HEK293 (cell line): ENCODE measurements around the gene EEFSEC.

Experiments used
- CTCF ChIA-PET: fragments of 350-600 bp; formaldehyde crosslinking; extraction: SDS; loops from one replicate; lab custom pipeline; 2021; ENCODE audit warnings: antibody characterized with exemption; lab: Yijun Ruan, JAX
- POLR2A ChIA-PET: fragments of 300-600 bp; formaldehyde crosslinking; extraction: SDS; loops from one replicate; lab custom pipeline; 2020; ENCODE audit warnings: antibody characterized with exemption, inconsistent platforms; lab: Yijun Ruan, JAX
- H3K27ac ChIP-seq: fragments of 200-500 bp; sonication (Bioruptor generic); 2 replicates; pipeline ENCODE4 v1.5.1; 2014; ENCODE audit warnings: low read depth, low read length, control low read depth, inconsistent platforms; ENCODE audit errors: extremely low read depth
- H3K36me3 ChIP-seq, 2 experiments: fragments of 200-500 bp in 1 of 2; sonication (Bioruptor generic) in 1 of 2; 1 replicate in 1 of 2; 2 replicates in 1 of 2; pipeline ENCODE4 v1.5.1; 2014 to 2017; ENCODE audit warnings: inconsistent platforms in 2 of 2, low read length in 2 of 2; ENCODE audit not compliant: control insufficient read depth in 2 of 2, insufficient read depth in 1 of 2
- H3K4me1 ChIP-seq: fragments of 200-500 bp; sonication (Bioruptor generic); 2 replicates; pipeline ENCODE4 v1.5.1; 2014; ENCODE audit warnings: mild to moderate bottlenecking, low read length, inconsistent platforms; ENCODE audit not compliant: control insufficient read depth, insufficient read depth
- H3K4me3 ChIP-seq: 2 replicates; pipeline ENCODE4 v1.5.1; 2011; ENCODE audit warnings: low read depth, mild to moderate bottlenecking, control low read depth, low read length, moderate library complexity
- H3K9me3 ChIP-seq: fragments of 200-500 bp; sonication (Bioruptor generic); 2 replicates; pipeline ENCODE4 v1.5.1; 2014; ENCODE audit warnings: low read depth, low read length, inconsistent platforms; ENCODE audit not compliant: control insufficient read depth, insufficient read depth
- BCL6B ChIP-seq: fragments of 450-650 bp; formaldehyde crosslinking; IDR thresholded peaks from 2 replicates; pipeline ENCODE4 v1.5.1; 2017; ENCODE audit warnings: missing biosample characterization, missing genetic modification characterization
- GLIS1 ChIP-seq: fragments of 450-650 bp; formaldehyde crosslinking; IDR thresholded peaks from 2 replicates; pipeline ENCODE4 v1.5.1; 2016; ENCODE audit warnings: missing biosample characterization, missing genetic modification characterization
- SALL2 ChIP-seq: fragments of 450-650 bp; formaldehyde crosslinking; IDR thresholded peaks from 2 replicates; pipeline ENCODE4 v1.5.0; 2017; ENCODE audit warnings: missing biosample characterization, mild to moderate bottlenecking, missing genetic modification characterization, borderline replicate concordance
- YY2 ChIP-seq: fragments of 450-650 bp; formaldehyde crosslinking; IDR thresholded peaks from 2 replicates; pipeline ENCODE4 v1.5.1; 2016; ENCODE audit warnings: missing biosample characterization, missing genetic modification characterization
- ZBTB10 ChIP-seq: fragments of 450-650 bp; formaldehyde crosslinking; IDR thresholded peaks from 2 replicates; pipeline ENCODE4 v1.5.1; 2016; ENCODE audit warnings: missing biosample characterization, missing genetic modification characterization
- ZNF155 ChIP-seq: fragments of 450-650 bp; formaldehyde crosslinking; IDR thresholded peaks from 2 replicates; pipeline ENCODE4 v1.5.1; 2016; ENCODE audit warnings: missing biosample characterization, missing genetic modification characterization
- ZNF23 ChIP-seq: fragments of 450-650 bp; formaldehyde crosslinking; IDR thresholded peaks from 2 replicates; pipeline ENCODE4 v1.5.1; 2016; ENCODE audit warnings: missing biosample characterization, missing genetic modification characterization, borderline replicate concordance
- ZNF391 ChIP-seq: fragments of 450-650 bp; formaldehyde crosslinking; IDR thresholded peaks from 2 replicates; pipeline ENCODE4 v1.5.1; 2016; ENCODE audit warnings: low read depth, missing biosample characterization, missing genetic modification characterization, borderline replicate concordance
- ZNF423 ChIP-seq: fragments of 450-650 bp; formaldehyde crosslinking; IDR thresholded peaks from 2 replicates; pipeline ENCODE4 v1.5.1; 2016; ENCODE audit warnings: missing biosample characterization, missing genetic modification characterization
- ZNF510 ChIP-seq: fragments of 450-650 bp; formaldehyde crosslinking; IDR thresholded peaks from 2 replicates; pipeline ENCODE4 v1.5.1; 2018; ENCODE audit warnings: mild to moderate bottlenecking, missing genetic modification characterization, missing biosample characterization; ENCODE audit not compliant: insufficient replicate concordance
- ZNF560 ChIP-seq: fragments of 450-650 bp; formaldehyde crosslinking; IDR thresholded peaks from 2 replicates; pipeline ENCODE4 v1.5.1; 2017; ENCODE audit warnings: missing biosample characterization, missing genetic modification characterization, borderline replicate concordance
- ZNF561 ChIP-seq: fragments of 450-650 bp; IDR thresholded peaks from 2 replicates; pipeline ENCODE4 v1.5.1; 2018; ENCODE audit warnings: missing biosample characterization, missing genetic modification characterization, borderline replicate concordance
- ZNF677 ChIP-seq: fragments of 450-650 bp; IDR thresholded peaks from 2 replicates; pipeline ENCODE4 v1.5.0; 2018; ENCODE audit warnings: missing biosample characterization, mild to moderate bottlenecking, missing genetic modification characterization, moderate library complexity
- ZNF777 ChIP-seq: fragments of 450-650 bp; formaldehyde crosslinking; IDR thresholded peaks from 2 replicates; pipeline ENCODE4 v1.5.1; 2017; ENCODE audit warnings: missing biosample characterization, missing genetic modification characterization, borderline replicate concordance
- TF ChIP-seq, protein P1 (sequence below): fragments of 450-650 bp; formaldehyde crosslinking; IDR thresholded peaks from 2 replicates; pipeline ENCODE4 v1.5.1; 2016; ENCODE audit warnings: missing biosample characterization, missing genetic modification characterization
- TF ChIP-seq, protein P2 (sequence below): fragments of 450-650 bp; formaldehyde crosslinking; IDR thresholded peaks from 2 replicates; pipeline ENCODE4 v1.5.1; 2016; ENCODE audit warnings: missing biosample characterization, missing genetic modification characterization
- TF ChIP-seq, protein P3 (sequence below): fragments of 450-650 bp; formaldehyde crosslinking; IDR thresholded peaks from 2 replicates; pipeline ENCODE4 v1.5.1; 2016; ENCODE audit warnings: missing biosample characterization, missing genetic modification characterization

Gene EEFSEC

DNA sequence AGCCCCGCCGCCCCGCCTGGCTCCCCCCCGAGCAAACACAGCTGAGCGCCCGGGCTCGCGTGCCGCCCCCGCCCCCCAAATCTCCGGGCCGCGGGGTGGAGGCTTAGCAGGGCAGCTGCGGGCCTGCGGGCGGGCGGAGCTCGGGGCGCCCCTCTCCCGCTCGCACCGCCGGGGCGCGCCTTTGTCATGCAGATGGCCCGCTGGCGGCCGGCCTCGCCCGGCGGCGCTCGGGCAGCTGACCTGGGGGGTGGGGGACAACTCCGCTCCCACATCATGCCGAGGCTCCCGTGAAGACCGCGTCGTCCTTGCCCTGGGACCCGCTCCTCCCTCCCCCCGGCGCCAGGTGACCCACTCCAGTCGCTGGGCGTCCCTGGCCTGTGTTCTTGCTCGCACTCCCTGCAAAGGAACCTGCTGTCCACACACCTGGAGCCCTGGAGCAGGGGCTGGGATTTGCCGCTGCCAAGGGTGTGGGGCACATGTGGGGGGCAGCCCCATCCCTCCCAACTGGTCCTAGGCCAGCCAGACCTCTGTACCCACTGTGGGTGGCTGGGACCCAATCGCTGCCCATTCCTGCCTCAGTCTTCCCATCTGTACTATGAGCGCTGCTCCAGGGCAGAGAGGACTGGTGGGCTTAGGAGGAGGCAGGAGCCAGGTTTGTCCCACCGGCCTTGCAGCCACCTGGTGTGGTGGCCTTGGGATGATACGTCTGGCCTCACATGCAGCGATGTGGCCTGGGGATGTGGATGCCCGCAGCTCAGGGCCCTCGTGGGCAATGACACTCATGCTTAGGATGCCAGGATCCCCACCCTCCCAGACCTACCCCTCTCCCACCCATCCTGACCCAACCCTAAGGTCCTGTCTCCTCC lies 279.9 kb downstream of the EEFSEC start (continued):
- TF ChIP-seq, protein P1, sequence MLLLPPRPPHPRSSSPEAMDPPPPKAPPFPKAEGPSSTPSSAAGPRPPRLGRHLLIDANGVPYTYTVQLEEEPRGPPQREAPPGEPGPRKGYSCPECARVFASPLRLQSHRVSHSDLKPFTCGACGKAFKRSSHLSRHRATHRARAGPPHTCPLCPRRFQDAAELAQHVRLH (tag by site-specific recombination) = no peak
- TF ChIP-seq GLIS1 (tag by site-specific recombination) = no peak
- no peak for TF ChIP-seq ZNF23
- TF ChIP-seq BCL6B (tag by site-specific recombination) = no peak

DNA sequence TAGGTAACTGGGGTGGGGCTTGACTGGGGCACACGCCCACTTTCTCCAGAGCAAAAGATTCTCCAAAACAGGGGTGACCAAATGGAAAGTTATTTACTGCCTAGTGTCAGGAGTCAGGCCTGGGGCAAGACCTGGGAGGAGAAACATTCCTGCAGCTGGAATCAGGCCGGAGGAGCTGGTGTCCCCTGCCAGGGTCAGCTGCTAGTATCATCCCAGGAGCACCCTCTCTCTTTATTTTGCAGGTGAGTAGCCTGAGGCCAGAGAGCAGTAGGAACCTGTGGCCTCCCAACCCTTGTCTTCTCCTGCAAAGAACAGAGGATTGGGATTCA lies 280.5 kb downstream of the EEFSEC start:
- no peak for TF ChIP-seq ZNF510
- TF ChIP-seq ZNF677 (tag by site-specific recombination) = no peak
- no peak for TF ChIP-seq YY2 (tag by site-specific recombination)
- no peak for TF ChIP-seq ZBTB10 (tag by site-specific recombination)
- TF ChIP-seq ZNF423 (tag by site-specific recombination) = no peak
- no peak for TF ChIP-seq ZNF560 (tag by site-specific recombination)
- TF ChIP-seq ZNF561 (tag by site-specific recombination) = no peak
- no peak for TF ChIP-seq ZNF155 (tag by site-specific recombination)
- TF ChIP-seq, protein P2, sequence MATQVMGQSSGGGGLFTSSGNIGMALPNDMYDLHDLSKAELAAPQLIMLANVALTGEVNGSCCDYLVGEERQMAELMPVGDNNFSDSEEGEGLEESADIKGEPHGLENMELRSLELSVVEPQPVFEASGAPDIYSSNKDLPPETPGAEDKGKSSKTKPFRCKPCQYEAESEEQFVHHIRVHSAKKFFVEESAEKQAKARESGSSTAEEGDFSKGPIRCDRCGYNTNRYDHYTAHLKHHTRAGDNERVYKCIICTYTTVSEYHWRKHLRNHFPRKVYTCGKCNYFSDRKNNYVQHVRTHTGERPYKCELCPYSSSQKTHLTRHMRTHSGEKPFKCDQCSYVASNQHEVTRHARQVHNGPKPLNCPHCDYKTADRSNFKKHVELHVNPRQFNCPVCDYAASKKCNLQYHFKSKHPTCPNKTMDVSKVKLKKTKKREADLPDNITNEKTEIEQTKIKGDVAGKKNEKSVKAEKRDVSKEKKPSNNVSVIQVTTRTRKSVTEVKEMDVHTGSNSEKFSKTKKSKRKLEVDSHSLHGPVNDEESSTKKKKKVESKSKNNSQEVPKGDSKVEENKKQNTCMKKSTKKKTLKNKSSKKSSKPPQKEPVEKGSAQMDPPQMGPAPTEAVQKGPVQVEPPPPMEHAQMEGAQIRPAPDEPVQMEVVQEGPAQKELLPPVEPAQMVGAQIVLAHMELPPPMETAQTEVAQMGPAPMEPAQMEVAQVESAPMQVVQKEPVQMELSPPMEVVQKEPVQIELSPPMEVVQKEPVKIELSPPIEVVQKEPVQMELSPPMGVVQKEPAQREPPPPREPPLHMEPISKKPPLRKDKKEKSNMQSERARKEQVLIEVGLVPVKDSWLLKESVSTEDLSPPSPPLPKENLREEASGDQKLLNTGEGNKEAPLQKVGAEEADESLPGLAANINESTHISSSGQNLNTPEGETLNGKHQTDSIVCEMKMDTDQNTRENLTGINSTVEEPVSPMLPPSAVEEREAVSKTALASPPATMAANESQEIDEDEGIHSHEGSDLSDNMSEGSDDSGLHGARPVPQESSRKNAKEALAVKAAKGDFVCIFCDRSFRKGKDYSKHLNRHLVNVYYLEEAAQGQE (tag by site-specific recombination) = no peak
- no peak for TF ChIP-seq ZNF777 (tag by site-specific recombination)
- TF ChIP-seq, protein P3, sequence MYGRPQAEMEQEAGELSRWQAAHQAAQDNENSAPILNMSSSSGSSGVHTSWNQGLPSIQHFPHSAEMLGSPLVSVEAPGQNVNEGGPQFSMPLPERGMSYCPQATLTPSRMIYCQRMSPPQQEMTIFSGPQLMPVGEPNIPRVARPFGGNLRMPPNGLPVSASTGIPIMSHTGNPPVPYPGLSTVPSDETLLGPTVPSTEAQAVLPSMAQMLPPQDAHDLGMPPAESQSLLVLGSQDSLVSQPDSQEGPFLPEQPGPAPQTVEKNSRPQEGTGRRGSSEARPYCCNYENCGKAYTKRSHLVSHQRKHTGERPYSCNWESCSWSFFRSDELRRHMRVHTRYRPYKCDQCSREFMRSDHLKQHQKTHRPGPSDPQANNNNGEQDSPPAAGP (tag by site-specific recombination) = no peak
- TF ChIP-seq ZNF391 = no peak
- no peak for TF ChIP-seq SALL2 (tag by site-specific recombination)
- ChIA-PET POLR2A (no interaction called here), CTCF (no interaction called here)
- no peak overlapping the region for H3K27ac ChIP-seq
- H3K4me3 ChIP-seq = no peak overlapping the region
- no peaks in the 10 kb centered on the region for H3K9me3 ChIP-seq
- no peaks in the 10 kb centered on the region for H3K36me3 ChIP-seq
- no peaks in the 10 kb centered on the region for H3K4me1 ChIP-seq
